SK-N-MC (cell line): ENCODE results near the gene TPR.

Source experiments
- EZH2 ChIP-seq: fragments of 200-600 bp; sonication (generic); IDR thresholded peaks from one replicate; pipeline ENCODE4 v1.6.1; 2017; ENCODE audit warnings: antibody characterized with exemption
- POLR2AphosphoS5 ChIP-seq: IDR thresholded peaks from 2 replicates; pipeline ENCODE4 v1.6.1; 2012; ENCODE audit warnings: mild to moderate bottlenecking, low read depth, low read length, borderline replicate concordance

DNA sequence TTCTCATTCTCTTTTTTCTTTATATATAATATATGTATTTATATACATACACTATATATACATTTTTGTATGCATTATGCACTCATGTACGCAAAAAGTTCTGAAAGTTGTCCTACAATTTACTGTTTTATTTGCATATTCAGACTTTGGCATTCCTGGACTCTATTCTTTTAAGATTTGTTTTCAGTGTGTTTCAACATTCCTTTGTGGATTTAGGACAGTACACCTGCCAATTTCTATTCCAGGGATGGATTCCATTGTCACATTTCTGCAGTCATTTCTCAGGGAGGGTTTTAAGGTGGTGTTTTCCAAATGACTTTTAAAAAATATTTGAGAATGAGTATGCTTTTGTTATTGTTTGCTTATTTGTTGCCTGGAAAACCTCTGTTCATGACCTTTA is 76.2 kb downstream of the TPR start:
- TF ChIP-seq POLR2AphosphoS5 (no peak), EZH2 (no peak)
